HG03159 (cell line): Measurements from ENCODE around the gene ZBED4.

Experiments
- ATAC-seq: cut with Tn5 transposase; IDR thresholded peaks from one replicate; pipeline ENCODE4 v1.9.1; 2021; ENCODE audit warnings: mild to moderate bottlenecking, moderate library complexity; ENCODE audit not compliant: unreplicated experiment

ZBED4 gene

GRCh38 chr22:49896201-49896600 lies 42.6 kb downstream of the ZBED4 start:
- no peak for ATAC-seq

- ATAC-seq: no peak
Observed at GRCh38 chr22:49897015-49897684, 43.5 kb downstream of the ZBED4 start.

GRCh38 chr22:49899530-49899929 lies 45.9 kb downstream of the ZBED4 start:
- no peak for ATAC-seq

GRCh38 chr22:49900441-49901230 lies 47.0 kb downstream of the ZBED4 start:
- no peak for ATAC-seq

GRCh38 chr22:49901457-49901856 lies 47.8 kb downstream of the ZBED4 start:
- no peak for ATAC-seq

- ATAC-seq: no peak
Observed at GRCh38 chr22:49903322-49904039, 49.8 kb downstream of the ZBED4 start.

- ATAC-seq: no peak
Observed at GRCh38 chr22:49904040-49904369, 50.4 kb downstream of the ZBED4 start.

GRCh38 chr22:49905465-49905864 lies 51.8 kb downstream of the ZBED4 start:
- no peak for ATAC-seq

GRCh38 chr22:49906071-49906798 lies 52.6 kb downstream of the ZBED4 start:
- ATAC-seq: no peak

GRCh38 chr22:49906799-49907290 lies 53.2 kb downstream of the ZBED4 start:
- no peak for ATAC-seq

- no peak for ATAC-seq
Observed at GRCh38 chr22:49907807-49908206, 54.2 kb downstream of the ZBED4 start.

GRCh38 chr22:49909476-49910205 lies 56.0 kb downstream of the ZBED4 start:
- ATAC-seq: no peak

- no peak for ATAC-seq
Observed at GRCh38 chr22:49910229-49911155, 56.8 kb downstream of the ZBED4 start.

GRCh38 chr22:49911881-49912625 lies 58.4 kb downstream of the ZBED4 start:
- ATAC-seq: no peak

- no peak for ATAC-seq
Observed at GRCh38 chr22:49913026-49913425, 59.4 kb downstream of the ZBED4 start.

GRCh38 chr22:49913446-49913845 lies 59.8 kb downstream of the ZBED4 start:
- ATAC-seq: no peak

- no peak for ATAC-seq
Observed at GRCh38 chr22:49914256-49914655, 60.6 kb downstream of the ZBED4 start.

- no peak for ATAC-seq
Observed at GRCh38 chr22:49915610-49916009, 62.0 kb downstream of the ZBED4 start.

- ATAC-seq: no peak
Observed at GRCh38 chr22:49916831-49917230, 63.2 kb downstream of the ZBED4 start.
